ENCODE results near the gene ST7L.
"Not testable (repeated sequence)": the region's sequence is repeated elsewhere in the genome, so short reads cannot be mapped to it uniquely, and the experiment has no call there.

The ST7L gene

DNA sequence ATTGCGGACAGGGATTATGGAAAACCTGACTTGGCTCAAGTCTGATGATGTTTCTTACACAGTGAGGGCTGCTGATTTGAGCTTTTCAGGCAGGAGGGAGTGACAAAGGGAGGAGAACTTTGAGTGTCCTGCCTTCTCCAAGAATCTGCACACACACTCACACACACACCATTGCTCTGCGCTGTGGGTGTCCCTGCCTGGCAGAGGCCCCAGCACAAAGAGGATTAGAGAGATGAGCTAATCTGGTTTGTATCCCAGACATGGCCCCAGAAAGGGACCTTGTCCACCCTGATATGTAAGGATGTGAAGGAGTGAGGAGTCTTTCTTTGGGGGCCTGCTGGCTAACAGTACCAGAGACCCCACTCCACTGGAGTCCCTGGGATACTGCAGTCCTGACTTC is 116.1 kb downstream of the ST7L start:
- H3K9ac ChIP-seq (ENCODE audit: low read depth, low read length): no peak overlapping the region
- H3K36me3 ChIP-seq (ENCODE audit: control insufficient read depth, insufficient read depth, low read length): no peaks in the 10 kb centered on the region
- H3K27me3 ChIP-seq (ENCODE audit: control insufficient read depth, insufficient read depth, low read length): peaks cover 88% of the 10 kb centered on the region
- H3K4me1 ChIP-seq (ENCODE audit: control insufficient read depth, insufficient read depth, low read length): peaks cover 7% of the 10 kb centered on the region
- H3K4me3 ChIP-seq (ENCODE audit: low read depth, low read length): peak overlapping the region; percentile 58
- H3K9me3 ChIP-seq (ENCODE audit: control insufficient read depth, insufficient read depth, low read length): no peaks in the 10 kb centered on the region

DNA sequence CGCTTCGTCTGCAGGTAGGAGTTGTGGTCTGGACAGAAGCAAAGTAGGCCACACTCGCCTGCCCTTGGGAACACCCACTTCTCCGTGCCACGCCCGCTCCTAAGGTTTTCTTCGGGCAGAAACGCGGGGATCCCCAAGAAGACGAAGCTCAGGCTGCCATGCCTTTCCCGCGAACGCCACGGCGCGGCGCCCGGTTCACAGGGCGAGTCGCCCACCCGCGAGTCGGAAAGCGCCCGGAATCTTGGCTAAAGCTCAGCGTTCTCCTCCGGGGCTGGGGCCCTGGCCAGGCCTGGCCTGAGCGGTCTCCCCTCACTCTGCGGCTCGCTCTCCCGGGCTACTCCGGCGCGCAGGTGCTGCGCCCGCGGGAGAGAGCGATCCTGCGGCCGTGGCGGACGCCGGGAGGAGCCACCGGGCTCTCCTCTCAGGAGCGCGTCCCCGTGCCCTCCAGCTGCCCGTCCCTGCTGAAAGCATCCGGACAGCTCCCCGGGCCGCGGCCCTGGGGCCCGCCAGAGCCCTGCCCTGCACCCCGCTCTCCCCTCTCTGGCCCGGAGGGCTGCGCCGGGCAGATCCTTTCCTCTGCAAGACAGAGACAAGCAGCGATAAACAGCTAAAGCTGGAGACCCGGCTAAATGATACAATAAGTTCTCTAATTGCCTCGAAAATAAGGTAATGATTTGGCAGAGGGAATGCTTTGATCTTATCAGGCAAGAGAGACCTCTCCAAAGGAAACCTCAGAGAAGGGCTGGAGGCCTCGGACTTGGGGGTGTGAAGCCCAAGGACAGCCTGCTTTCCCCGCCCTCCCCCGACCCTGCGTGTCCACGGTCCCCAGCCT is 116.9 kb downstream of the ST7L start:
- no peak overlapping the region for H3K9ac ChIP-seq (ENCODE audit: low read depth, low read length)
- peaks cover 80% of the 10 kb centered on the region for H3K27me3 ChIP-seq (ENCODE audit: control insufficient read depth, insufficient read depth, low read length)
- peak overlapping the region; percentile 58 for H3K4me3 ChIP-seq (ENCODE audit: low read depth, low read length)
- no peaks in the 10 kb centered on the region for H3K9me3 ChIP-seq (ENCODE audit: control insufficient read depth, insufficient read depth, low read length)
- peaks cover 4% of the 10 kb centered on the region for H3K4me1 ChIP-seq (ENCODE audit: control insufficient read depth, insufficient read depth, low read length)
- no peaks in the 10 kb centered on the region for H3K36me3 ChIP-seq (ENCODE audit: control insufficient read depth, insufficient read depth, low read length)

DNA sequence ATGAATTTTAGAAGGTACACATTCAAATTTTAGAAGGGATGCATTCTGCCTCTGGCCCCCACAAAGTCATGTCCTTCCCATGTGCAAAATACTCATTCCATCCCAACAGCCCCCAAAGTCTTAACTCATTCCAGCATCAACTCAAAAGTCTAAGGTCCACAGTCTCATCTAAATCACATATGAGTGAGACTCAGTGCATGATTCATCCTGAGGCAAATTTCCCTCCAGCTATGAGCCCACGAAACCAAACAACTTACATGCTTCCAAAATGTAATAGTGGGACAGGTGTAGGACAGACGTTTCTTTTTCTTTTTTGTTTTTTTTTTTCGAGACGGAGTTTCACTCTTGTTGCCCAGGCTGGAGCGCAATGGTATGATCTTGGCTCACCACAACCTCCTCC is 122.7 kb downstream of the ST7L start:
- H3K4me1 ChIP-seq (ENCODE audit: control insufficient read depth, insufficient read depth, low read length): no peaks in the 10 kb centered on the region
- H3K4me3 ChIP-seq (ENCODE audit: low read depth, low read length): no peak overlapping the region

DNA sequence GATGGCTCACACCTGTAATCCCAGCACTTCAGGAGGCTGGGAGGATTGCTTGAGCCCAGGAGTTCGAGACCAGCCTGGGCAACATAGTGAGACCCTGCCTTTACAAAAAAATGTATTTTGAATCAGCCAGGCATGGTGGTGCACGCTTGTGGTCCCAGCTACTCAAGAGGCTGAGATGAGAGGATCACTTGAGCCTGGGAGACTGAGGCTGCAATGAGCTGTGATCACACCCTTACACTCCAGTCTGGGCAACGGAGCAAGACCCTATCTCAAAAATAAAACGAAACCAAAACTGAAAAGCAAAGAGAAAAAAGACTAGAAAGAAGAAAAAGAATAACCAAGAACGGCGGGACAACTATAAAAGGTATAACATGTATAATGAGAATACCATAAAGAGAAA is 125.6 kb downstream of the ST7L start:
- H3K9me3 ChIP-seq (ENCODE audit: control insufficient read depth, insufficient read depth, low read length): no peaks in the 10 kb centered on the region

More for the DNA sequence above, 122.7 kb downstream of the ST7L start:
- H3K9me3 ChIP-seq (ENCODE audit: control insufficient read depth, insufficient read depth, low read length): no peaks in the 10 kb centered on the region
- peaks cover 23% of the 10 kb centered on the region for H3K27me3 ChIP-seq (ENCODE audit: control insufficient read depth, insufficient read depth, low read length)
- H3K36me3 ChIP-seq (ENCODE audit: control insufficient read depth, insufficient read depth, low read length): no peaks in the 10 kb centered on the region
- no peak overlapping the region for H3K9ac ChIP-seq (ENCODE audit: low read depth, low read length)

DNA sequence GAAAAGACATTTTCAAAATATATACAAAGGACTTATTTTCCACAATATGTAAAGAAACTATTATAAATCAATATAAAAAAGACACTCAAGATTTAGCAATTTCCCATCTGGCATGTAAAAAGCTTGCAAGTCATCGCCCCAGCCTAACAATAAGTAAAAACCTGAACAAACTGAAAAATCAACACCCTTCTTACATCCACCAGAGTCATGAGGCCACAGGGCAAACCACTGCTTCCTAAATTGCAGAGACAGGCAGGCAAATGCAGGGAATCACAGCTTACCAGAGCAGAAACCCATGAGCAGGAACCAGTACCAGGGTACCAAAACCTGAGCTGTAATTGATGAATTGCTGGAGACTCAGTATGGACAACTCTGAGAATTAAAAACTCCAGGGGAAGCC is 126.9 kb downstream of the ST7L start:
- no peaks in the 10 kb centered on the region for H3K9me3 ChIP-seq (ENCODE audit: control insufficient read depth, insufficient read depth, low read length)
- H3K27me3 ChIP-seq (ENCODE audit: control insufficient read depth, insufficient read depth, low read length): no peaks in the 10 kb centered on the region
- no peaks in the 10 kb centered on the region for H3K4me1 ChIP-seq (ENCODE audit: control insufficient read depth, insufficient read depth, low read length)
- H3K4me3 ChIP-seq (ENCODE audit: low read depth, low read length): no peak overlapping the region
- no peaks in the 10 kb centered on the region for H3K36me3 ChIP-seq (ENCODE audit: control insufficient read depth, insufficient read depth, low read length)
- no peak overlapping the region for H3K9ac ChIP-seq (ENCODE audit: low read depth, low read length)

More for the DNA sequence above, 125.6 kb downstream of the ST7L start:
- H3K4me1 ChIP-seq (ENCODE audit: control insufficient read depth, insufficient read depth, low read length): no peaks in the 10 kb centered on the region
- no peaks in the 10 kb centered on the region for H3K36me3 ChIP-seq (ENCODE audit: control insufficient read depth, insufficient read depth, low read length)
- no peaks in the 10 kb centered on the region for H3K27me3 ChIP-seq (ENCODE audit: control insufficient read depth, insufficient read depth, low read length)
- H3K9ac ChIP-seq (ENCODE audit: low read depth, low read length): no peak overlapping the region
- H3K4me3 ChIP-seq (ENCODE audit: low read depth, low read length): no peak overlapping the region

DNA sequence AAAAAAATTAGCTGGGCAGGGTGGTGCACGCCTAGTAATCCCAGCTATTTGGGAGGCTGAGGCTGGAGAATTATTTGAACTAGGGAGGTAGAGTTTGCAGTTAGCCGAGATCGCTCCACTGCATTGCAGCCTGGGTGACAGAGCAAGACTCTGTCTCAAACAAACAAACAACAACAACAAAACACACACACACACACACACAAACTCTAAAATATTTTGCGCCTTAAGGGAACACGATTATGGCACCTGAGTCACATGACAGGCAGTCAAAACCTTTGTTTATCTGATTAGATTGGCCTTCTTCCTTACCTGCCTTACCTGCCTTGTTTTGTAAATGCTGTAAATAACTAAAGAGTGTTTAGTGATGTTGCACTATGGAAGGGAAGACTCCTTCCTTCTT is 130.8 kb downstream of the ST7L start:
- Histone ChIP-seq H3K9ac (ENCODE audit: low read depth, low read length) (no peak overlapping the region), H3K4me3 (ENCODE audit: low read depth, low read length) (no peak overlapping the region), H3K36me3 (ENCODE audit: control insufficient read depth, insufficient read depth, low read length) (no peaks in the 10 kb centered on the region), H3K4me1 (ENCODE audit: control insufficient read depth, insufficient read depth, low read length) (no peaks in the 10 kb centered on the region), H3K9me3 (ENCODE audit: control insufficient read depth, insufficient read depth, low read length) (no peaks in the 10 kb centered on the region), H3K27me3 (ENCODE audit: control insufficient read depth, insufficient read depth, low read length) (no peaks in the 10 kb centered on the region)

DNA sequence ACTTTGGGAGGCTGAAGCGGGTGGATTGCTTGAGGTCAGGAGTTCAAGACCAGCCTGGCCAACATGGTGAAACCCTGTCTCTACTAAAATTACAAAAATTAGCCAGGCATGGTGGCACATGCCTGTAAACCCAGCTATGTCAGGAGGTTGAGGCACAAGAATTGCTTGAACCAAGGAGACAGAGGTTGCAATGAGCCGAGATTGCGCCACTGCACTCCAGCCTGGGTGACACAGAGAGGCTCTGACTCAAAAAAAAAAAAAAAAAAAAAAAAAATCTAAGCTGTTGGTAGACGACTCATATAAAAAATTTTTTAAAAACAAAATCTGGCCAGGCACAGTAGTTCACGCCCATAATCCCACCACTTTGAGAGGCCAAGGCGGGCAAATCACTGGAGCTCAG is 131.3 kb downstream of the ST7L start:
- H3K36me3 ChIP-seq (ENCODE audit: control insufficient read depth, insufficient read depth, low read length); H3K9me3 ChIP-seq (ENCODE audit: control insufficient read depth, insufficient read depth, low read length); H3K27me3 ChIP-seq (ENCODE audit: control insufficient read depth, insufficient read depth, low read length); H3K4me3 ChIP-seq (ENCODE audit: low read depth, low read length); H3K4me1 ChIP-seq (ENCODE audit: control insufficient read depth, insufficient read depth, low read length); H3K9ac ChIP-seq (ENCODE audit: low read depth, low read length): not testable (repeated sequence)

DNA sequence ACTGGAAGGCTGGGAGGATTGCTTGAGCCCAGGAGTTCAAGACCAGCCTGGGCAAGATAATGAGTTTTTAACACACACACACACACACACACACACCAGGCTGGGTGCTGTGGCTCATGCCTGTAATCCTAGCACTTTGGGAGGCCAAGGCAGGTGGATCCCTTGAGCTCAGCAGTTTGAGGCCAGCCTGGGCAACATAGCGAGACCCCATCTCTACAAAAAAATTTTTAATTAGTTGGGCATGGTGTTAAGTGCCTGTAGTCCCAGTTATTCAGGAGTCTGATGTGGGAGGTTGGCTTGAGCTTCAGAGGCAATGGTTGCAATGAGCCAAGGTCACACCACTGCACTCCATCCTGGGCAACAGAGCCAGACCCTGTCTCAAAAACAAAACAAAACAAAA is 132.9 kb downstream of the ST7L start:
- not testable (repeated sequence) for H3K9me3 ChIP-seq (ENCODE audit: control insufficient read depth, insufficient read depth, low read length); H3K4me1 ChIP-seq (ENCODE audit: control insufficient read depth, insufficient read depth, low read length); H3K9ac ChIP-seq (ENCODE audit: low read depth, low read length); H3K4me3 ChIP-seq (ENCODE audit: low read depth, low read length); H3K27me3 ChIP-seq (ENCODE audit: control insufficient read depth, insufficient read depth, low read length); H3K36me3 ChIP-seq (ENCODE audit: control insufficient read depth, insufficient read depth, low read length)

DNA sequence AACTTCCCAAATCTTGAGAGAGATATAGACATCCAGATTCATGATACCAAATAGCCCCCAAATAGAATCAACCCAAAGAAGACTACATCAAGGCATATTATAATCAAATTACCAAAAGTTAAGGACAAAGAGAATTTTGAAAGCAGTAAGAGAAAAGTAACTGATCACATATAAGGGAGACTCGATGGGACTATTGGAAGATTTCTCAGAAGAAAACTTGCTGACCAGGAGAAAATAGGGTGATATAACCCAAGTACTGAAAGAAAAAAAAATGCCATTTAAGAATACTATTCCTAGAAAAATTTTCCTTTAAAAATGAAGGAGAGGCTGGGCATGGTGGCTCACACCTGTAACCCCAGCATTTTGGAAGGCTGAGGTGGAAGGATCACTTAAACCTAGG is 140.6 kb downstream of the ST7L start:
- no peak overlapping the region for H3K9ac ChIP-seq (ENCODE audit: low read depth, low read length)
- no peaks in the 10 kb centered on the region for H3K27me3 ChIP-seq (ENCODE audit: control insufficient read depth, insufficient read depth, low read length)
- no peaks in the 10 kb centered on the region for H3K9me3 ChIP-seq (ENCODE audit: control insufficient read depth, insufficient read depth, low read length)
- no peaks in the 10 kb centered on the region for H3K36me3 ChIP-seq (ENCODE audit: control insufficient read depth, insufficient read depth, low read length)
- H3K4me3 ChIP-seq (ENCODE audit: low read depth, low read length): no peak overlapping the region
- H3K4me1 ChIP-seq (ENCODE audit: control insufficient read depth, insufficient read depth, low read length): no peaks in the 10 kb centered on the region

DNA sequence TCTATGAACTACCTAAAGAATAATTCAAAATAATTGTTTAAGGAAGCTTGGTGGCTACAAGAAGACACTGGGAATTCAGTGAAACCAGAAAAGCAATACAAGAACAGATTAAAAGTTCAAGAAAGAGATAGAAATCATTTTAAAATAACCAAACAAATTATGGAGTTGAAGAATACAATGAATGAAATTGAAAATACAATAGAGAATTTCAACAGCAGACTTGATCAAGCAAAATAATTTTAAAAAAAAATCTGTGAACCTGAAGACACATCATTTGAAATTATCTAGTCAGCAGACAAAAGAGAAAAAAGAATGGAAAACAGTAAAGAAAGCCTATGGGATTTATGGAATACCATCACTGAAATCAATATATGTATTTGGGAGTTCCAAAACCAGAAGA is 141.4 kb downstream of the ST7L start:
- Histone ChIP-seq H3K36me3 (ENCODE audit: control insufficient read depth, insufficient read depth, low read length) (no peaks in the 10 kb centered on the region), H3K9me3 (ENCODE audit: control insufficient read depth, insufficient read depth, low read length) (no peaks in the 10 kb centered on the region), H3K27me3 (ENCODE audit: control insufficient read depth, insufficient read depth, low read length) (no peaks in the 10 kb centered on the region), H3K4me1 (ENCODE audit: control insufficient read depth, insufficient read depth, low read length) (no peaks in the 10 kb centered on the region), H3K4me3 (ENCODE audit: low read depth, low read length) (no peak overlapping the region), H3K9ac (ENCODE audit: low read depth, low read length) (no peak overlapping the region)

Data from iPS-15b (cell line).